HepG2 (cell line): ENCODE measurements around the gene BRPF1. TPM values are rescaled to one million over a fixed set of nuclear protein-coding genes. Genes with fewer than 3 reads are reported as not detected.
A peak's percentile ranks its signal among the peaks of the same experiment; 100 is the strongest.

Source experiments
- DR1 ChIP-seq: sonication (generic); formaldehyde crosslinking; IDR thresholded peaks from 2 replicates; pipeline ENCODE4 v1.8.0; 2021; ENCODE audit warnings: mild to moderate bottlenecking, missing genetic modification reagents, inconsistent platforms
- HDAC2 ChIP-seq: sonication (generic); formaldehyde crosslinking; IDR thresholded peaks from 2 replicates; pipeline ENCODE4 v1.4.0; 2020; ENCODE audit warnings: missing genetic modification reagents
- KAT8 ChIP-seq: IDR thresholded peaks from 2 replicates; pipeline ENCODE4 v1.6.1; 2016; ENCODE audit warnings: missing genetic modification reagents, missing compliant biosample characterization
- KLF12 ChIP-seq: sonication (generic); formaldehyde crosslinking; IDR thresholded peaks from 2 replicates; pipeline ENCODE4 v1.4.0; 2020; ENCODE audit warnings: missing genetic modification reagents, borderline replicate concordance
- MTF2 ChIP-seq: sonication (generic); formaldehyde crosslinking; IDR thresholded peaks from 2 replicates; pipeline ENCODE4 v1.5.0; 2020; ENCODE audit warnings: missing genetic modification reagents, borderline replicate concordance
- NONO ChIP-seq, 2 experiments: fragments of 450-650 bp in 1 of 2; sonication (generic) in 1 of 2; formaldehyde crosslinking in 1 of 2; IDR thresholded peaks in 1 of 2; conservative IDR thresholded peaks in 1 of 2; 2 replicates each; pipeline versions ENCODE4 v1.6.1 to v1.8.0; 2017 to 2022; ENCODE audit warnings: mild to moderate bottlenecking in 1 of 2, missing genetic modification reagents in 1 of 2, moderate library complexity in 1 of 2
- PHF21A ChIP-seq: sonication (generic); formaldehyde crosslinking; IDR thresholded peaks from 2 replicates; pipeline ENCODE4 v1.5.0; 2020; ENCODE audit warnings: mild to moderate bottlenecking, missing genetic modification reagents
- PTBP1 ChIP-seq: fragments of 200-400 bp; formaldehyde crosslinking; IDR thresholded peaks from 2 replicates; pipeline ENCODE4 v1.6.1; 2018; ENCODE audit warnings: low read length, low read depth; ENCODE audit not compliant: poor library complexity, severe bottlenecking
- ZNF24 ChIP-seq: fragments of 450-650 bp; IDR thresholded peaks from 2 replicates; pipeline ENCODE4 v1.6.1; 2017; ENCODE audit warnings: antibody characterized with exemption, mild to moderate bottlenecking
- ZNF407 ChIP-seq: sonication (generic); formaldehyde crosslinking; IDR thresholded peaks from one replicate; pipeline ENCODE4 v1.5.1; 2020; ENCODE audit warnings: mild to moderate bottlenecking, missing genetic modification reagents; ENCODE audit errors: not compliant biosample characterization
- ZNF639 ChIP-seq: conservative IDR thresholded peaks from 2 replicates; pipeline ENCODE4 v1.6.1; 2018; ENCODE audit warnings: missing genetic modification reagents
- ZNF670 ChIP-seq: sonication (generic); formaldehyde crosslinking; IDR thresholded peaks from 2 replicates; pipeline ENCODE4 v1.8.0; 2022; ENCODE audit warnings: mild to moderate bottlenecking, missing genetic modification reagents, borderline replicate concordance
- ZNF710 ChIP-seq: sonication (generic); formaldehyde crosslinking; IDR thresholded peaks from 2 replicates; pipeline ENCODE4 v1.5.0; 2020; ENCODE audit warnings: mild to moderate bottlenecking, missing genetic modification reagents, borderline replicate concordance
- ZNF788 ChIP-seq: sonication (generic); formaldehyde crosslinking; IDR thresholded peaks from 2 replicates; pipeline ENCODE4 v1.5.0; 2020; ENCODE audit warnings: mild to moderate bottlenecking, missing genetic modification reagents, borderline replicate concordance
- ZNF883 ChIP-seq: sonication (generic); formaldehyde crosslinking; IDR thresholded peaks from 2 replicates; pipeline ENCODE4 v1.5.1; 2020; ENCODE audit warnings: mild to moderate bottlenecking, missing genetic modification reagents; ENCODE audit errors: not compliant biosample characterization
- polyA plus RNA-seq, 8 experiments: library from polyadenylated mRNA; depleted of rRNA in 3 of 8; stranded (reverse) in 7 of 8; unstranded in 1 of 8; fragments of >200 nt; fragmentation: Illumina TruSeq in 4 of 8; extraction: Trizol in 4 of 8; gene quantifications; 2 replicates each; pipeline versions ENCODE4 v1.2.1 to v1.2.3, GENCODE V29; 2011 to 2016; ENCODE audit warnings: low read depth in 4 of 8, missing spikeins in 1 of 8, mixed read lengths in 1 of 8; ENCODE audit not compliant: insufficient read depth in 1 of 8
- total RNA-seq, 5 experiments: library from RNA; depleted of rRNA; stranded (reverse); fragments of >200 nt; fragmentation: Illumina TruSeq; extraction: Trizol; gene quantifications; 2 replicates each; pipeline ENCODE4 v1.2.3, GENCODE V29; 2016; ENCODE audit warnings: low read depth in 1 of 5

BRPF1 gene
- total and polyA plus RNA-seq, 2 of the 13 experiments (the other 11 are each of a cell fraction or from before 2014, with no cell fraction given) = 7.3 to 10.0 TPM

- TF ChIP-seq ZNF407 (CRISPR knock-in tag) (peak; percentile 81), HDAC2 (CRISPR knock-in tag) (peak; percentile 50; the same call in 1 of the 2 replicates), KAT8 (CRISPR knock-in tag) (peak; percentile 89), DR1 (peak; percentile 32), ZNF883 (CRISPR knock-in tag) (peak; percentile 43), PTBP1 (no peak), ZNF639 (CRISPR knock-in tag) (0 out of 2 replicates have a peak, but pooled peaks have one; percentile 45), KLF12 (peak; percentile 98), NONO (IDR thresholded peaks at IDR 0.05) (no peak), NONO (CRISPR knock-in tag; conservative IDR thresholded peaks at IDR 0.05) (peak; percentile 86), ZNF670 (CRISPR knock-in tag) (peak; percentile 72; the same call in 1 of the 2 replicates), ZNF788 (CRISPR knock-in tag) (peak; percentile 73; the same call in 1 of the 2 replicates), ZNF24 (0 out of 2 replicates have a peak, but pooled peaks have one; percentile 59), ZNF710 (CRISPR knock-in tag) (peak; percentile 42; the same call in 1 of the 2 replicates), PHF21A (CRISPR knock-in tag) (peak; percentile 81; the same call in 1 of the 2 replicates), MTF2 (CRISPR knock-in tag) (0 out of 2 replicates have a peak, but pooled peaks have one; percentile 73)
These were observed at the start of gene BRPF1 (continued) for GRCh38 chr3:9731206-9732079.
